MG63 (cell line): Measurements from ENCODE around the gene TUBB2B. TPM values are rescaled to one million over a fixed set of nuclear protein-coding genes. Genes with fewer than 3 reads are reported as not detected.
"Not testable (repeated sequence)": the region's sequence is repeated elsewhere in the genome, so short reads cannot be mapped to it uniquely, and the experiment has no call there.

Experiments used
- DNase-seq: peaks from one replicate; pipeline ENCODE4 v3.0.0-alpha.2; 2020
- H3K27me3 ChIP-seq: fragments of 250-450 bp; sonication (Bioruptor Pico); 2 replicates; pipeline ENCODE4 v1.5.1; 2020; ENCODE audit warnings: mild to moderate bottlenecking, moderate library complexity
- H3K36me3 ChIP-seq: fragments of 250-450 bp; sonication (Bioruptor Pico); 2 replicates; pipeline ENCODE4 v1.5.1; 2020; ENCODE audit warnings: mild to moderate bottlenecking, moderate library complexity
- H3K4me3 ChIP-seq: fragments of 250-450 bp; sonication (Bioruptor Pico); 2 replicates; pipeline ENCODE4 v1.5.1; 2020; ENCODE audit warnings: mild to moderate bottlenecking, moderate library complexity
- H3K9me3 ChIP-seq: fragments of 250-450 bp; sonication (Bioruptor Pico); 2 replicates; pipeline ENCODE4 v1.5.1; 2020; ENCODE audit warnings: mild to moderate bottlenecking, moderate library complexity
- total RNA-seq: library from RNA; depleted of rRNA; stranded (reverse); fragments of >200 nt; shearing (Covaris generic); gene quantifications from 2 replicates; pipeline ENCODE4 v1.2.3, GENCODE V29; 2014; ENCODE audit warnings: low replicate concordance

The TUBB2B gene
- total RNA-seq, 1 experiment from 2014 or later, result 27.6 TPM

- Histone ChIP-seq H3K27me3 (no peaks in the 10 kb centered on the region), H3K9me3 (no peaks in the 10 kb centered on the region), H3K36me3 (peaks cover 6% of the 10 kb centered on the region), H3K4me3 (no peak overlapping the region; the same call in 1 of the 2 replicates)
- DNase-seq, result no peak
Measured at GRCh38 chr6:3260772-3261517, 33.5 kb upstream of the TUBB2B start.

- H3K36me3 ChIP-seq, result peaks cover 6% of the 10 kb centered on the region
- H3K27me3 ChIP-seq, result no peaks in the 10 kb centered on the region
- no peaks in the 10 kb centered on the region for H3K9me3 ChIP-seq
- DNase-seq, result no peak
- H3K4me3 ChIP-seq, result peak overlapping the region; percentile 11; the same call in 1 of the 2 replicates
Measured at GRCh38 chr6:3260296-3260695, 32.8 kb upstream of the TUBB2B start.

- H3K27me3 ChIP-seq, result no peaks in the 10 kb centered on the region
- no peaks in the 10 kb centered on the region for H3K9me3 ChIP-seq
- H3K4me3 ChIP-seq, result peak overlapping the region; percentile 70
- H3K36me3 ChIP-seq, result peaks cover 6% of the 10 kb centered on the region
- peak; percentile 20 for DNase-seq
Measured at GRCh38 chr6:3259491-3259958, 32.1 kb upstream of the TUBB2B start.

- H3K9me3 ChIP-seq, result no peaks in the 10 kb centered on the region
- peak; percentile 88 for DNase-seq
- peak within 1 kb of the TSS; percentile 70 for H3K4me3 ChIP-seq
Measured at GRCh38 chr6:3258720-3259490, 31.5 kb upstream of the TUBB2B start, which contains the start of gene PSMG4. Gene PSMG4, plus strand, starts transcription at chr6:3258947. Its CDS starts 76 bp downstream, at chr6:3259023.

GRCh38 chr6:3258201-3258600 lies 30.7 kb upstream of the TUBB2B start:
- no peaks in the 10 kb centered on the region for H3K9me3 ChIP-seq
- H3K4me3 ChIP-seq, result peak overlapping the region; percentile 70
- no peaks in the 10 kb centered on the region for H3K27me3 ChIP-seq
- H3K36me3 ChIP-seq, result peaks cover 3% of the 10 kb centered on the region; the same call in 1 of the 2 replicates
- no peak for DNase-seq

More at GRCh38 chr6:3258720-3259490, 31.5 kb upstream of the TUBB2B start, which contains the start of gene PSMG4:
- no peaks in the 10 kb centered on the region for H3K27me3 ChIP-seq
- peaks cover 3% of the 10 kb centered on the region for H3K36me3 ChIP-seq

- no peak for DNase-seq
- Histone ChIP-seq H3K4me3 (no peak overlapping the region), H3K9me3 (no peaks in the 10 kb centered on the region), H3K36me3 (no peaks in the 10 kb centered on the region), H3K27me3 (no peaks in the 10 kb centered on the region)
Measured at GRCh38 chr6:3253597-3253961, 26.1 kb upstream of the TUBB2B start.

GRCh38 chr6:3252861-3253596 lies 25.6 kb upstream of the TUBB2B start:
- Histone ChIP-seq H3K4me3 (no peak overlapping the region), H3K36me3 (no peaks in the 10 kb centered on the region), H3K27me3 (no peaks in the 10 kb centered on the region), H3K9me3 (no peaks in the 10 kb centered on the region)
- DNase-seq, result no peak

- H3K27me3 ChIP-seq, result no peaks in the 10 kb centered on the region
- H3K9me3 ChIP-seq, result no peaks in the 10 kb centered on the region
- H3K36me3 ChIP-seq, result no peaks in the 10 kb centered on the region
- H3K4me3 ChIP-seq, result no peak overlapping the region
- DNase-seq, result no peak
Measured at GRCh38 chr6:3252369-3252768, 24.9 kb upstream of the TUBB2B start.

GRCh38 chr6:3251462-3252314 lies 24.2 kb upstream of the TUBB2B start:
- no peak overlapping the region for H3K4me3 ChIP-seq
- H3K36me3 ChIP-seq, result no peaks in the 10 kb centered on the region
- DNase-seq, result peak; percentile 62

GRCh38 chr6:3250231-3250675 lies 22.8 kb upstream of the TUBB2B start:
- DNase-seq, result no peak
- Histone ChIP-seq H3K36me3 (no peaks in the 10 kb centered on the region), H3K27me3 (no peaks in the 10 kb centered on the region), H3K4me3 (no peak overlapping the region), H3K9me3 (no peaks in the 10 kb centered on the region)

More at GRCh38 chr6:3251462-3252314, 24.2 kb upstream of the TUBB2B start:
- no peaks in the 10 kb centered on the region for H3K27me3 ChIP-seq
- H3K9me3 ChIP-seq, result no peaks in the 10 kb centered on the region

GRCh38 chr6:3249821-3250220 lies 22.4 kb upstream of the TUBB2B start:
- Histone ChIP-seq H3K27me3 (no peaks in the 10 kb centered on the region), H3K4me3 (no peak overlapping the region), H3K9me3 (no peaks in the 10 kb centered on the region), H3K36me3 (no peaks in the 10 kb centered on the region)
- no peak for DNase-seq

- no peaks in the 10 kb centered on the region for H3K36me3 ChIP-seq
- H3K9me3 ChIP-seq, result no peaks in the 10 kb centered on the region
- DNase-seq, result peak; percentile 60
- H3K27me3 ChIP-seq, result no peaks in the 10 kb centered on the region
- H3K4me3 ChIP-seq, result peak overlapping the region; percentile 18
Measured at GRCh38 chr6:3247255-3248146, 20.0 kb upstream of the TUBB2B start.

- H3K4me3 ChIP-seq, result no peak overlapping the region
- no peaks in the 10 kb centered on the region for H3K36me3 ChIP-seq
- no peaks in the 10 kb centered on the region for H3K27me3 ChIP-seq
- DNase-seq, result no peak
- H3K9me3 ChIP-seq, result no peaks in the 10 kb centered on the region
Measured at GRCh38 chr6:3245216-3245615, 17.8 kb upstream of the TUBB2B start.

- not testable (repeated sequence) for DNase-seq, H3K27me3 ChIP-seq, H3K4me3 ChIP-seq, H3K36me3 ChIP-seq, H3K9me3 ChIP-seq
Measured at GRCh38 chr6:3244832-3245161, 17.3 kb upstream of the TUBB2B start.
